GF-D8 (cell line): ENCODE measurements around the gene IVL.

Source experiments
- DNase-seq: peaks from one replicate; lab custom pipeline; 2025; lab: John Stamatoyannopoulos, UW

Gene IVL

GRCh38 chr1:152886758-152887409 lies 21.5 kb upstream of the IVL start:
- DNase-seq: no peak

GRCh38 chr1:152888126-152888525 lies 20.2 kb upstream of the IVL start:
- no peak for DNase-seq

GRCh38 chr1:152899027-152899426 lies 9.3 kb upstream of the IVL start:
- no peak for DNase-seq

GRCh38 chr1:152899883-152900282 lies 8.5 kb upstream of the IVL start:
- DNase-seq: no peak

- no peak for DNase-seq
Measured at GRCh38 chr1:152901631-152902030, 6.7 kb upstream of the IVL start.

GRCh38 chr1:152902636-152903035 lies 5.7 kb upstream of the IVL start:
- DNase-seq: no peak

GRCh38 chr1:152904688-152905440 lies 3.5 kb upstream of the IVL start:
- no peak for DNase-seq

- no peak for DNase-seq
Measured at GRCh38 chr1:152906023-152906565, 2.3 kb upstream of the IVL start.

GRCh38 chr1:152909206-152909605 lies 860 bp downstream of the IVL start:
- DNase-seq: no peak

GRCh38 chr1:152912471-152912870 lies 4.1 kb downstream of the IVL start:
- DNase-seq: no peak

- DNase-seq: no peak
Measured at GRCh38 chr1:152912900-152913299, 4.6 kb downstream of the IVL start.

GRCh38 chr1:152917794-152918193 lies 9.4 kb downstream of the IVL start:
- DNase-seq: no peak

- DNase-seq: no peak
Measured at GRCh38 chr1:152919071-152919470, 10.7 kb downstream of the IVL start.

- no peak for DNase-seq
Measured at GRCh38 chr1:152924191-152924590, 15.8 kb downstream of the IVL start.

- DNase-seq: no peak
Measured at GRCh38 chr1:152926091-152926490, 17.7 kb downstream of the IVL start.

- no peak for DNase-seq
Measured at GRCh38 chr1:152928671-152929070, 20.3 kb downstream of the IVL start.

GRCh38 chr1:152932170-152932811 lies 23.9 kb downstream of the IVL start:
- no peak for DNase-seq

GRCh38 chr1:152933196-152933595 lies 24.9 kb downstream of the IVL start:
- no peak for DNase-seq

- DNase-seq: no peak
Measured at GRCh38 chr1:152940614-152941013, 32.3 kb downstream of the IVL start.

- DNase-seq: no peak
Measured at GRCh38 chr1:152941037-152941711, 32.8 kb downstream of the IVL start.

- DNase-seq: no peak
Measured at GRCh38 chr1:152942161-152942560, 33.8 kb downstream of the IVL start.

- no peak for DNase-seq
Measured at GRCh38 chr1:152946248-152946647, 37.9 kb downstream of the IVL start.
